Progenitor cell of endocrine pancreas (in vitro differentiated cells): ENCODE measurements around the gene CELA2B. TPM values are rescaled to one million over a fixed set of nuclear protein-coding genes. Genes with fewer than 3 reads are reported as not detected.

Experiments
- DNase-seq: peaks from one replicate; pipeline ENCODE4 v3.0.0; 2021; ENCODE audit warnings: low spot score; ENCODE audit not compliant: unreplicated experiment
- H3K27ac Mint-ChIP-seq: 2 replicates; pipeline ENCODE4 v1.8.0; 2021; ENCODE audit warnings: mild to moderate bottlenecking, moderate library complexity, mixed read lengths
- H3K27me3 Mint-ChIP-seq: 2 replicates; pipeline ENCODE4 v1.8.0; 2021; ENCODE audit warnings: mixed read lengths
- H3K36me3 Mint-ChIP-seq: 2 replicates; pipeline ENCODE4 v1.8.0; 2022; ENCODE audit warnings: mixed read lengths; ENCODE audit not compliant: insufficient read depth
- H3K4me1 Mint-ChIP-seq: 2 replicates; pipeline ENCODE4 v1.8.0; 2021; ENCODE audit warnings: low read depth, mixed read lengths
- H3K4me3 Mint-ChIP-seq: 2 replicates; pipeline ENCODE4 v1.8.0; 2021; ENCODE audit warnings: low read depth, mild to moderate bottlenecking, moderate library complexity, mixed read lengths
- H3K9me3 Mint-ChIP-seq: 2 replicates; pipeline ENCODE4 v1.8.0; 2021; ENCODE audit warnings: low read depth, mixed read lengths
- total RNA-seq: library from RNA; stranded (reverse); gene quantifications from 2 replicates; pipeline ENCODE4 v1.2.1, GENCODE V29; 2021
- TF ChIP-seq, protein P1 (sequence below): fragments of 200-600 bp; sonication (generic); IDR thresholded peaks from one replicate; pipeline ENCODE4 v1.5.0; 2021; ENCODE audit warnings: antibody characterized with exemption, mild to moderate bottlenecking; ENCODE audit not compliant: unreplicated experiment

The CELA2B gene
- total RNA-seq, 1 donor from 2014 or later: not detected

DNA sequence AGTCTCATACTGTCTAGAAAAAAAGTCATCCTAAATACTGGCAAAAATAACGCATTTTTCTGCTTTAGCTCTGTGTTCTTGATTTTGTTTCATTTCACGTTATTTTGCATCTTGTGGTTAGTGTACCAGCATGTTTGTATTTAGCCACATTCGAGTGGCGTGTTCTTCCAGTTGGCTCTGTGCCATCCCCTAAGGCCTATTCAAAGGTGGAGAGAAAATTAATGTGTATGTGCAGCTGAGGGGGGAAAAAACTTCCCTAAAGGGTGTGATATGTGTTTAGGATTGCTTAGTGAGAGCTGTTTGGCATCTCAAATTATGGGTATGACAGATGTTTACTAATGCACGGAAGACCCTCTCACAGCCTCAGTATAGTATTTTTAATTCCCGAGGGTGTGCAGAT, 62.9 kb downstream of the CELA2B start:
- peaks cover 22% of the 10 kb centered on the region for H3K36me3 Mint-ChIP-seq
- no peaks in the 10 kb centered on the region for H3K4me1 Mint-ChIP-seq
- no peak overlapping the region for H3K27ac Mint-ChIP-seq
- H3K9me3 Mint-ChIP-seq: no peaks in the 10 kb centered on the region
- no peak overlapping the region for H3K4me3 Mint-ChIP-seq
- no peaks in the 10 kb centered on the region for H3K27me3 Mint-ChIP-seq
- DNase-seq: no peak
- TF ChIP-seq, protein P1, sequence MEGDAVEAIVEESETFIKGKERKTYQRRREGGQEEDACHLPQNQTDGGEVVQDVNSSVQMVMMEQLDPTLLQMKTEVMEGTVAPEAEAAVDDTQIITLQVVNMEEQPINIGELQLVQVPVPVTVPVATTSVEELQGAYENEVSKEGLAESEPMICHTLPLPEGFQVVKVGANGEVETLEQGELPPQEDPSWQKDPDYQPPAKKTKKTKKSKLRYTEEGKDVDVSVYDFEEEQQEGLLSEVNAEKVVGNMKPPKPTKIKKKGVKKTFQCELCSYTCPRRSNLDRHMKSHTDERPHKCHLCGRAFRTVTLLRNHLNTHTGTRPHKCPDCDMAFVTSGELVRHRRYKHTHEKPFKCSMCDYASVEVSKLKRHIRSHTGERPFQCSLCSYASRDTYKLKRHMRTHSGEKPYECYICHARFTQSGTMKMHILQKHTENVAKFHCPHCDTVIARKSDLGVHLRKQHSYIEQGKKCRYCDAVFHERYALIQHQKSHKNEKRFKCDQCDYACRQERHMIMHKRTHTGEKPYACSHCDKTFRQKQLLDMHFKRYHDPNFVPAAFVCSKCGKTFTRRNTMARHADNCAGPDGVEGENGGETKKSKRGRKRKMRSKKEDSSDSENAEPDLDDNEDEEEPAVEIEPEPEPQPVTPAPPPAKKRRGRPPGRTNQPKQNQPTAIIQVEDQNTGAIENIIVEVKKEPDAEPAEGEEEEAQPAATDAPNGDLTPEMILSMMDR: no peak

DNA sequence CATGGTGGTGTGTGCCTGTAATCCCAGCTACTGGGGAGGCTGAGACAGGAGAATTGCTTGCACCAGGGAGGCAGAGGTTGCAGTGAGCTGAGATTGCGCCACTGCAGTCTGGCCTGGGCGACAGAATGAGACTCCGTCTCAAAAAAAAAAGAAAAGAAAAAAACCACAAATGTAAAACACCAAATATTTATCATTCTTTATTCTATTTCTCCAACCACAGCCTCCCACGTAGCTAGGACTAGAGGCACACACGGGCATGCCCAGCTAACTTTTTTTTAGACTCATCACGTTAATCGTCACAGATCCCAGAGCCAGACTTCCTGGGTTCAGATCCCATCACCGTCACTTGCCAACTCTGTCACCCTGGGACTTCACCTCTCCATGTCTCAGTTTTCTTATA, 64.3 kb downstream of the CELA2B start:
- Mint-ChIP-seq H3K9me3 (no peaks in the 10 kb centered on the region), H3K27ac (no peak overlapping the region), H3K4me3 (no peak overlapping the region), H3K4me1 (no peaks in the 10 kb centered on the region), H3K27me3 (no peaks in the 10 kb centered on the region), H3K36me3 (peaks cover 25% of the 10 kb centered on the region)
- no peak for DNase-seq
- TF ChIP-seq, protein P1: no peak

Other genes starting within 250 kb of the CELA2B start
- 5.0 and 5.3 TPM in 2 replicates for gene FHAD1, start 228.9 kb upstream of the CELA2B start, total RNA-seq
- 17.8 and 19.4 TPM in 2 replicates for gene EFHD2, start 66.2 kb upstream of the CELA2B start, total RNA-seq
- 0.57 and 0.87 TPM in 2 replicates for gene CTRC, start 37.7 kb upstream of the CELA2B start, total RNA-seq
- gene CELA2A, start 19.4 kb upstream of the CELA2B start, total RNA-seq: not detected in 2 replicates
- 24.9 and 25.2 TPM in 2 replicates for gene CASP9, start 48.1 kb downstream of the CELA2B start, total RNA-seq
- gene DNAJC16, start 50.7 kb downstream of the CELA2B start, total RNA-seq: 34.9 and 37.7 TPM in 2 replicates
- 3.1 and 4.0 TPM in 2 replicates for gene AGMAT, start 108.9 kb downstream of the CELA2B start, total RNA-seq
- 34.5 and 35.6 TPM in 2 replicates for gene DDI2, start 141.4 kb downstream of the CELA2B start, total RNA-seq
- gene PLEKHM2, start 208.2 kb downstream of the CELA2B start, total RNA-seq: 60.1 and 70.4 TPM in 2 replicates